K562 (cell line): ENCODE data around the gene ARFGEF2. TPM values are rescaled to one million over a fixed set of nuclear protein-coding genes. Genes with fewer than 3 reads are reported as not detected.
A peak's percentile ranks its signal among the peaks of the same experiment; 100 is the strongest.

Source experiments
- ATAC-seq: fragments of 200-7000 bp; cut with Tn5 transposase; 3 replicates; pipeline ENCODE4 v1.9.1; 2020; ENCODE audit warnings: moderate library complexity
- BruUV-seq: library from RNA; stranded (reverse); fragments of 400-500 nt; replicated peaks from 2 replicates; lab custom pipeline; 2021; lab: Mats Ljungman, UMichigan
- CTCF ChIA-PET: fragments of 300-600 bp; formaldehyde crosslinking; extraction: SDS; loops from one replicate; lab custom pipeline; 2021; ENCODE audit warnings: low intra/inter-chr PET ratio; lab: Yijun Ruan, JAX
- POLR2A ChIA-PET: fragments of 300-600, 350-650 bp; sonication (Branson Sonifier 250); formaldehyde crosslinking; extraction: SDS; loops from one replicate; lab custom pipeline; 2021; ENCODE audit warnings: antibody characterized with exemption, inconsistent platforms; lab: Yijun Ruan, JAX
- DNase-seq, 4 experiments: peaks; one replicate each; pipeline versions ENCODE4 v3.0.0 to v3.0.0-alpha.2; 2011 to 2018; ENCODE audit warnings: low spot score in 3 of 4, mixed read lengths in 3 of 4; ENCODE audit errors: extremely low read depth in 1 of 4
- FAIRE-seq: peaks from 2 replicates; lab custom pipeline; 2011; peaks lifted over from hg19 to GRCh38; lab: Jason Lieb, UNC
- H2AFZ ChIP-seq: 2 replicates; pipeline ENCODE4 v1.6.0; 2011; ENCODE audit warnings: low read depth, low read length, control low read depth, inconsistent platforms
- H3K27ac ChIP-seq: fragments of 200-600 bp; 3 replicates; pipeline ENCODE4 v1.8.0; 2011; ENCODE audit warnings: low read depth, mild to moderate bottlenecking, control low read depth, inconsistent platforms, low read length, moderate library complexity, mixed read lengths; ENCODE audit errors: extremely low read depth
- H3K27me3 ChIP-seq, 2 experiments: fragments of 300-600 bp in 1 of 2; 2 replicates in 1 of 2; 3 replicates in 1 of 2; pipeline versions ENCODE4 v1.6.0 to v1.8.0; 2011; ENCODE audit warnings: inconsistent platforms in 2 of 2, low read length in 2 of 2, mild to moderate bottlenecking in 1 of 2, mixed read lengths in 1 of 2, moderate library complexity in 1 of 2; ENCODE audit not compliant: control insufficient read depth in 2 of 2, insufficient read depth in 2 of 2
- H3K36me3 ChIP-seq: fragments of 300-600 bp; 3 replicates; pipeline ENCODE4 v1.8.0; 2011; ENCODE audit warnings: mild to moderate bottlenecking, low read length, inconsistent platforms; ENCODE audit not compliant: control insufficient read depth, insufficient read depth
- H3K4me1 ChIP-seq, 2 experiments: fragments of 200-600 bp in 1 of 2; replicated peaks in 1 of 2; 2 replicates in 1 of 2; 3 replicates in 1 of 2; pipeline versions ENCODE4 v1.5.1 to v1.8.0; 2011; ENCODE audit warnings: inconsistent platforms in 2 of 2, low read length in 2 of 2, mild to moderate bottlenecking in 1 of 2, mixed read lengths in 1 of 2, moderate library complexity in 1 of 2; ENCODE audit not compliant: control insufficient read depth in 2 of 2, insufficient read depth in 2 of 2
- H3K4me2 ChIP-seq: 2 replicates; pipeline ENCODE4 v1.6.1; 2011; ENCODE audit warnings: low read length, control low read depth, inconsistent platforms, mixed read lengths; ENCODE audit not compliant: insufficient read depth
- H3K4me3 ChIP-seq: fragments of 200-600 bp; sonication (generic), shearing (Covaris generic); 2 replicates; pipeline ENCODE4 v1.5.1; 2016; ENCODE audit warnings: control low read depth, inconsistent platforms
- H3K79me2 ChIP-seq: fragments of 200-600 bp; 3 replicates; pipeline ENCODE4 v1.8.0; 2011; ENCODE audit warnings: low read length, inconsistent platforms; ENCODE audit not compliant: control insufficient read depth, insufficient read depth
- H3K9ac ChIP-seq, 2 experiments: 2 replicates each; pipeline versions ENCODE4 v1.6.0 to v1.6.1; 2011; ENCODE audit warnings: low read depth in 2 of 2, low read length in 2 of 2, control low read depth in 1 of 2, inconsistent platforms in 1 of 2, mild to moderate bottlenecking in 1 of 2, mixed read lengths in 1 of 2; ENCODE audit not compliant: insufficient read depth in 1 of 2
- H3K9me1 ChIP-seq: one replicate; pipeline ENCODE4 v1.6.0; 2011; ENCODE audit warnings: inconsistent platforms, mild to moderate bottlenecking, low read length, moderate library complexity; ENCODE audit not compliant: control insufficient read depth, insufficient read depth
- H3K9me3 ChIP-seq: replicated peaks from 2 replicates; pipeline ENCODE4 v1.5.1; 2011; ENCODE audit warnings: low read depth, low read length, inconsistent platforms; ENCODE audit not compliant: control insufficient read depth, insufficient read depth
- H4K20me1 ChIP-seq: replicated peaks from 2 replicates; pipeline ENCODE4 v1.6.1; 2011; ENCODE audit warnings: low read length, inconsistent platforms, mixed read lengths; ENCODE audit not compliant: control insufficient read depth, insufficient read depth
- MECOM ChIP-seq: fragments of 250-450 bp; sonication (Bioruptor Pico); IDR thresholded peaks from 2 replicates; pipeline ENCODE4 v1.8.0; 2022; ENCODE audit warnings: inconsistent platforms
- NFATC3 ChIP-seq: fragments of 450-650 bp; IDR thresholded peaks from 2 replicates; pipeline ENCODE4 v1.6.1; 2017; ENCODE audit warnings: mild to moderate bottlenecking
- RAD51 ChIP-seq: fragments of 450-650 bp; IDR thresholded peaks from 2 replicates; pipeline ENCODE4 v1.7.1; 2016; ENCODE audit warnings: low read depth, mild to moderate bottlenecking, borderline replicate concordance
- TFAM ChIP-seq: fragments of 250-450 bp; sonication (Bioruptor Pico); conservative IDR thresholded peaks from 2 replicates; pipeline ENCODE4 v1.5.0; 2021; ENCODE audit warnings: mild to moderate bottlenecking, moderate library complexity
- TOE1 ChIP-seq, 2 experiments: fragments of 450-650 bp in 1 of 2; sonication (generic) in 1 of 2; formaldehyde crosslinking in 1 of 2; IDR thresholded peaks; 2 replicates each; pipeline versions ENCODE4 v1.7.1 to v1.8.0; 2016 to 2022; ENCODE audit warnings: borderline replicate concordance in 2 of 2, mild to moderate bottlenecking in 2 of 2, antibody characterized with exemption in 1 of 2, inconsistent platforms in 1 of 2, low read depth in 1 of 2, missing genetic modification reagents in 1 of 2, moderate library complexity in 1 of 2
- ZNF75A ChIP-seq: fragments of 450-650 bp; formaldehyde crosslinking; IDR thresholded peaks from 2 replicates; pipeline ENCODE4 v1.4.0; 2020; ENCODE audit warnings: mild to moderate bottlenecking
- WGBS: fragments of 100-300 bp; shearing (Covaris generic); methylation state at CpG from one replicate; pipeline ENCODE4 v1.1.6; 2016; ENCODE audit warnings: low coverage, mixed read lengths; ENCODE audit not compliant: insufficient coverage; ENCODE audit errors: missing lambda C conversion rate; 5-methylcytosine and 5-hydroxymethylcytosine counted together
- in situ Hi-C: fragments of 300-500 bp; cut with MboI; formaldehyde crosslinking; loops from 4 replicates; pipeline ENCODE4 v1.15.0; 2018; ENCODE audit warnings: inconsistent platforms, mixed read lengths
- intact Hi-C: fragments of 100-400 bp; cut with micrococcal nuclease; formaldehyde crosslinking; loops from 2 replicates; pipeline ENCODE4 v1.14.2; 2022
- polyA plus RNA-seq, 8 experiments: library from polyadenylated mRNA; depleted of rRNA in 4 of 8; stranded (reverse) in 5 of 8; unstranded in 3 of 8; fragments of >200 nt; fragmentation: Nextera tagmentation in 2 of 8; fragmentation: Illumina TruSeq in 1 of 8; extraction: Ambion mirVana in 2 of 8; extraction: Trizol in 1 of 8; gene quantifications; 2 replicates each; pipeline versions ENCODE4 v1.2.1 to v1.2.3, GENCODE V29; 2011 to 2014; ENCODE audit warnings: inconsistent platforms in 1 of 8, missing spikeins in 1 of 8
- total RNA-seq, 7 experiments: library from RNA; depleted of rRNA in 6 of 7; stranded (reverse); fragments of >200 nt in 6 of 7; fragmentation: Illumina TruSeq in 2 of 7; extraction: Trizol in 2 of 7; gene quantifications; 2 replicates each; pipeline versions ENCODE4 v1.2.1 to v1.2.3, GENCODE V29; 2011 to 2021; ENCODE audit warnings: low replicate concordance in 1 of 7
- TF ChIP-seq, protein P1 (sequence below): sonication (generic); formaldehyde crosslinking; IDR thresholded peaks from 2 replicates; pipeline ENCODE4 v1.9.0; 2022; ENCODE audit warnings: mild to moderate bottlenecking, missing genetic modification reagents
- TF ChIP-seq, protein P2 (sequence below): sonication (generic); formaldehyde crosslinking; IDR thresholded peaks from 2 replicates; pipeline ENCODE4 v1.5.0; 2020; ENCODE audit warnings: missing genetic modification reagents
- TF ChIP-seq, protein P3 (sequence below): fragments of 450-650 bp; formaldehyde crosslinking; IDR thresholded peaks from 2 replicates; pipeline ENCODE4 v1.4.0; 2020; ENCODE audit warnings: mild to moderate bottlenecking, mixed read lengths
- TF ChIP-seq, protein P4 (sequence below): fragments of 250-450 bp; sonication (Bioruptor Pico); IDR thresholded peaks from 2 replicates; pipeline ENCODE4 v1.9.0; 2021; ENCODE audit warnings: mild to moderate bottlenecking, inconsistent platforms
- TF ChIP-seq, protein P5 (sequence below): fragments of 450-650 bp; IDR thresholded peaks from 2 replicates; pipeline ENCODE4 v1.6.1; 2018; ENCODE audit not compliant: partially characterized antibody

Gene ARFGEF2
- total and polyA plus RNA-seq, 9 of the 15 experiments (the other 6 are each of a cell fraction or from before 2014, with no cell fraction given) = 4.2 to 18.8 (median 13.7) TPM

DNA sequence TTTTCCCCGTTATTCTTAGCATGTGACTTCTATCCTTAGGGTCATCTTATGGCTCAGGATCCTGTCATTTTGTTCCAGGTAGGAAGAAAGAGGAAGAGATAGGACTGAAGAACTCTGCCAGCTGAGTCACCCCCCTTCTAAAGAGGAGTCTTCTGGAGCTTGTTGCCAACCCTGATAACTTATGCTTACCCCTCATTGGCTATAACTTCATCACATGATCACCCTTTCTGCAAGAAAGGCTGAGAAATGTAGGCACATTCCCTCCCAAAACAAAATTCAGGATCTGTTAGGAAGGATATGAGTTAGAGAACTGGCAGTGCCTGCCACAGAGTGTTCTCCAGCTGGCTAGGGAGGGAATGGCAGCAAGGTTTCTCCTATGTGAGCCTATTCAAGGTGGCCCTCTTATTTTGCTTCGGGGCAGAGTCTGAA, 35.6 kb downstream of the ARFGEF2 start:
- Histone ChIP-seq H3K9ac (no peak overlapping the region), H3K27ac (no peak overlapping the region), H3K4me3 (no peak overlapping the region), H3K36me3 (peaks cover 68% of the 10 kb centered on the region), H3K79me2 (no peaks in the 10 kb centered on the region), H3K4me2 (no peak overlapping the region), H3K4me1 (peaks cover 0 to 5% of the 10 kb centered on the region in 2 experiments; a peak in 2 of 5 replicates), H2AFZ (no peak overlapping the region), H3K27me3 (no peaks in the 10 kb centered on the region), H4K20me1 (0 out of 2 replicates have a peak, but pooled peaks cover 3% of the 10 kb centered on the region), H3K9me3 (no peaks in the 10 kb centered on the region), H3K9me1 (peaks cover 2% of the 10 kb centered on the region)
- ChIA-PET CTCF (interaction anchor here (0.6 kb wide), 1 partner anchor 1424 kb away, joined by 4 read pairs; no protein-coding TSS in a partner anchor), POLR2A (interaction anchor here (1.6 kb wide), 1 partner anchor 13 kb away, joined by 4 read pairs; no protein-coding TSS in a partner anchor)
- in situ Hi-C loops = no loop called here
- WGBS = 21% methylated on average over 2 of the region's 2 CpGs
- FAIRE-seq = peak; percentile 26
- intact Hi-C loops = no loop called here
- ATAC-seq = peak; percentile 50; the same call in 2 of the 3 replicates
- no TSS peak for BruUV-seq
- peak in 3 of 4 experiments; percentile 36 to 52 (median 41) for DNase-seq
- TF ChIP-seq ZNF75A (CRISPR knock-in tag) (no peak), NFATC3 (no peak), TFAM (CRISPR knock-in tag) (no peak), TOE1 (IDR thresholded peaks at IDR 0.05; ENCODE audit: borderline replicate concordance) (peak; percentile 45; the same call in 1 of the 2 replicates), TOE1 (CRISPR knock-in tag; IDR thresholded peaks at IDR 0.05; ENCODE audit: borderline replicate concordance, low read depth) (no peak), MECOM (CRISPR knock-in tag) (no peak), RAD51 (peak; percentile 17; the same call in 1 of the 2 replicates)
- TF ChIP-seq, protein P1, sequence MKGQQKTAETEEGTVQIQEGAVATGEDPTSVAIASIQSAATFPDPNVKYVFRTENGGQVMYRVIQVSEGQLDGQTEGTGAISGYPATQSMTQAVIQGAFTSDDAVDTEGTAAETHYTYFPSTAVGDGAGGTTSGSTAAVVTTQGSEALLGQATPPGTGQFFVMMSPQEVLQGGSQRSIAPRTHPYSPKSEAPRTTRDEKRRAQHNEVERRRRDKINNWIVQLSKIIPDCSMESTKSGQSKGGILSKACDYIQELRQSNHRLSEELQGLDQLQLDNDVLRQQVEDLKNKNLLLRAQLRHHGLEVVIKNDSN (CRISPR knock-in tag) = peak; percentile 43; the same call in 1 of the 2 replicates
- TF ChIP-seq, protein P2, sequence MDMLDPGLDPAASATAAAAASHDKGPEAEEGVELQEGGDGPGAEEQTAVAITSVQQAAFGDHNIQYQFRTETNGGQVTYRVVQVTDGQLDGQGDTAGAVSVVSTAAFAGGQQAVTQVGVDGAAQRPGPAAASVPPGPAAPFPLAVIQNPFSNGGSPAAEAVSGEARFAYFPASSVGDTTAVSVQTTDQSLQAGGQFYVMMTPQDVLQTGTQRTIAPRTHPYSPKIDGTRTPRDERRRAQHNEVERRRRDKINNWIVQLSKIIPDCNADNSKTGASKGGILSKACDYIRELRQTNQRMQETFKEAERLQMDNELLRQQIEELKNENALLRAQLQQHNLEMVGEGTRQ (CRISPR knock-in tag) = peak; percentile 45; the same call in 1 of the 2 replicates
- TF ChIP-seq, protein P3, sequence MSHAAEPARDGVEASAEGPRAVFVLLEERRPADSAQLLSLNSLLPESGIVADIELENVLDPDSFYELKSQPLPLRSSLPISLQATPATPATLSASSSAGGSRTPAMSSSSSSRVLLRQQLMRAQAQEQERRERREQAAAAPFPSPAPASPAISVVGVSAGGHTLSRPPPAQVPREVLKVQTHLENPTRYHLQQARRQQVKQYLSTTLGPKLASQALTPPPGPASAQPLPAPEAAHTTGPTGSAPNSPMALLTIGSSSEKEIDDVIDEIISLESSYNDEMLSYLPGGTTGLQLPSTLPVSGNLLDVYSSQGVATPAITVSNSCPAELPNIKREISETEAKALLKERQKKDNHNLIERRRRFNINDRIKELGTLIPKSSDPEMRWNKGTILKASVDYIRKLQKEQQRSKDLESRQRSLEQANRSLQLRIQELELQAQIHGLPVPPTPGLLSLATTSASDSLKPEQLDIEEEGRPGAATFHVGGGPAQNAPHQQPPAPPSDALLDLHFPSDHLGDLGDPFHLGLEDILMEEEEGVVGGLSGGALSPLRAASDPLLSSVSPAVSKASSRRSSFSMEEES = peak; percentile 23; the same call in 1 of the 2 replicates
- TF ChIP-seq, protein P4, sequence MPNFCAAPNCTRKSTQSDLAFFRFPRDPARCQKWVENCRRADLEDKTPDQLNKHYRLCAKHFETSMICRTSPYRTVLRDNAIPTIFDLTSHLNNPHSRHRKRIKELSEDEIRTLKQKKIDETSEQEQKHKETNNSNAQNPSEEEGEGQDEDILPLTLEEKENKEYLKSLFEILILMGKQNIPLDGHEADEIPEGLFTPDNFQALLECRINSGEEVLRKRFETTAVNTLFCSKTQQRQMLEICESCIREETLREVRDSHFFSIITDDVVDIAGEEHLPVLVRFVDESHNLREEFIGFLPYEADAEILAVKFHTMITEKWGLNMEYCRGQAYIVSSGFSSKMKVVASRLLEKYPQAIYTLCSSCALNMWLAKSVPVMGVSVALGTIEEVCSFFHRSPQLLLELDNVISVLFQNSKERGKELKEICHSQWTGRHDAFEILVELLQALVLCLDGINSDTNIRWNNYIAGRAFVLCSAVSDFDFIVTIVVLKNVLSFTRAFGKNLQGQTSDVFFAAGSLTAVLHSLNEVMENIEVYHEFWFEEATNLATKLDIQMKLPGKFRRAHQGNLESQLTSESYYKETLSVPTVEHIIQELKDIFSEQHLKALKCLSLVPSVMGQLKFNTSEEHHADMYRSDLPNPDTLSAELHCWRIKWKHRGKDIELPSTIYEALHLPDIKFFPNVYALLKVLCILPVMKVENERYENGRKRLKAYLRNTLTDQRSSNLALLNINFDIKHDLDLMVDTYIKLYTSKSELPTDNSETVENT (CRISPR knock-in tag) = no peak
- TF ChIP-seq, protein P5, sequence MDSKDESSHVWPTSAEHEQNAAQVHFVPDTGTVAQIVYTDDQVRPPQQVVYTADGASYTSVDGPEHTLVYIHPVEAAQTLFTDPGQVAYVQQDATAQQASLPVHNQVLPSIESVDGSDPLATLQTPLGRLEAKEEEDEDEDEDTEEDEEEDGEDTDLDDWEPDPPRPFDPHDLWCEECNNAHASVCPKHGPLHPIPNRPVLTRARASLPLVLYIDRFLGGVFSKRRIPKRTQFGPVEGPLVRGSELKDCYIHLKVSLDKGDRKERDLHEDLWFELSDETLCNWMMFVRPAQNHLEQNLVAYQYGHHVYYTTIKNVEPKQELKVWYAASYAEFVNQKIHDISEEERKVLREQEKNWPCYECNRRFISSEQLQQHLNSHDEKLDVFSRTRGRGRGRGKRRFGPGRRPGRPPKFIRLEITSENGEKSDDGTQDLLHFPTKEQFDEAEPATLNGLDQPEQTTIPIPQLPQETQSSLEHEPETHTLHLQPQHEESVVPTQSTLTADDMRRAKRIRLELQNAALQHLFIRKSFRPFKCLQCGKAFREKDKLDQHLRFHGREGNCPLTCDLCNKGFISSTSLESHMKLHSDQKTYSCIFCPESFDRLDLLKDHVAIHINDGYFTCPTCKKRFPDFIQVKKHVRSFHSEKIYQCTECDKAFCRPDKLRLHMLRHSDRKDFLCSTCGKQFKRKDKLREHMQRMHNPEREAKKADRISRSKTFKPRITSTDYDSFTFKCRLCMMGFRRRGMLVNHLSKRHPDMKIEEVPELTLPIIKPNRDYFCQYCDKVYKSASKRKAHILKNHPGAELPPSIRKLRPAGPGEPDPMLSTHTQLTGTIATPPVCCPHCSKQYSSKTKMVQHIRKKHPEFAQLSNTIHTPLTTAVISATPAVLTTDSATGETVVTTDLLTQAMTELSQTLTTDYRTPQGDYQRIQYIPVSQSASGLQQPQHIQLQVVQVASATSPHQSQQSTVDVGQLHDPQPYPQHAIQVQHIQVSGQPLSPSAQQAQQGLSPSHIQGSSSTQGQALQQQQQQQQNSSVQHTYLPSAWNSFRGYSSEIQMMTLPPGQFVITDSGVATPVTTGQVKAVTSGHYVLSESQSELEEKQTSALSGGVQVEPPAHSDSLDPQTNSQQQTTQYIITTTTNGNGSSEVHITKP = peak; percentile 58
